BJ (cell line): Measurements from ENCODE around the gene DGKH. TPM values are rescaled to one million over a fixed set of nuclear protein-coding genes. Genes with fewer than 3 reads are reported as not detected.

Experiments used
- CTCF ChIA-PET: fragments of 350-600 bp; formaldehyde crosslinking; extraction: SDS; loops from one replicate; lab custom pipeline; 2021; ENCODE audit warnings: antibody characterized with exemption, inconsistent platforms; lab: Yijun Ruan, JAX
- POLR2A ChIA-PET: fragments of 300-600 bp; sonication (Branson Sonifier 250); formaldehyde crosslinking; extraction: SDS; loops from one replicate; lab custom pipeline; 2021; ENCODE audit warnings: antibody characterized with exemption; lab: Charles Lee
- DNase-seq: peaks from one replicate; pipeline ENCODE4 v3.0.0-alpha.2; 2011; ENCODE audit warnings: low read depth
- H3K27me3 ChIP-seq: 2 replicates; pipeline ENCODE4 v1.6.0; 2011; ENCODE audit warnings: low read length; ENCODE audit not compliant: control insufficient read depth, insufficient read depth
- H3K36me3 ChIP-seq: 2 replicates; pipeline ENCODE4 v1.5.1; 2011; ENCODE audit warnings: low read length; ENCODE audit not compliant: control insufficient read depth, insufficient read depth
- H3K4me3 ChIP-seq: 2 replicates; pipeline ENCODE4 v1.5.1; 2011; ENCODE audit warnings: low read depth, mild to moderate bottlenecking, control low read depth, low read length
- polyA plus RNA-seq: library from polyadenylated mRNA; depleted of rRNA; stranded (reverse); fragments of >200 nt; gene quantifications from 2 replicates; pipeline ENCODE4 v1.2.3, GENCODE V29; 2011
- TF ChIP-seq, protein P1 (sequence below): IDR thresholded peaks from 2 replicates; pipeline ENCODE4 v1.5.1; 2011; ENCODE audit warnings: low read depth, mild to moderate bottlenecking, control low read depth, inconsistent platforms, low read length, moderate library complexity; ENCODE audit not compliant: insufficient read depth

Gene DGKH
- polyA plus RNA-seq, 1 experiment = 4.2 TPM

- Histone ChIP-seq H3K36me3 (no peaks in the 10 kb centered on the region), H3K27me3 (no peaks in the 10 kb centered on the region), H3K4me3 (no peak overlapping the region)
- TF ChIP-seq, protein P1, sequence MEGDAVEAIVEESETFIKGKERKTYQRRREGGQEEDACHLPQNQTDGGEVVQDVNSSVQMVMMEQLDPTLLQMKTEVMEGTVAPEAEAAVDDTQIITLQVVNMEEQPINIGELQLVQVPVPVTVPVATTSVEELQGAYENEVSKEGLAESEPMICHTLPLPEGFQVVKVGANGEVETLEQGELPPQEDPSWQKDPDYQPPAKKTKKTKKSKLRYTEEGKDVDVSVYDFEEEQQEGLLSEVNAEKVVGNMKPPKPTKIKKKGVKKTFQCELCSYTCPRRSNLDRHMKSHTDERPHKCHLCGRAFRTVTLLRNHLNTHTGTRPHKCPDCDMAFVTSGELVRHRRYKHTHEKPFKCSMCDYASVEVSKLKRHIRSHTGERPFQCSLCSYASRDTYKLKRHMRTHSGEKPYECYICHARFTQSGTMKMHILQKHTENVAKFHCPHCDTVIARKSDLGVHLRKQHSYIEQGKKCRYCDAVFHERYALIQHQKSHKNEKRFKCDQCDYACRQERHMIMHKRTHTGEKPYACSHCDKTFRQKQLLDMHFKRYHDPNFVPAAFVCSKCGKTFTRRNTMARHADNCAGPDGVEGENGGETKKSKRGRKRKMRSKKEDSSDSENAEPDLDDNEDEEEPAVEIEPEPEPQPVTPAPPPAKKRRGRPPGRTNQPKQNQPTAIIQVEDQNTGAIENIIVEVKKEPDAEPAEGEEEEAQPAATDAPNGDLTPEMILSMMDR = no peak
- CTCF ChIA-PET = interaction anchor here (0.9 kb wide), 1 partner anchor 72 kb away, joined by 3 read pairs; no protein-coding TSS in a partner anchor
- POLR2A ChIA-PET = no interaction called here
- DNase-seq = no peak
Observed at GRCh38 chr13:42043676-42044075, 4.8 kb upstream of the DGKH start.

DNA sequence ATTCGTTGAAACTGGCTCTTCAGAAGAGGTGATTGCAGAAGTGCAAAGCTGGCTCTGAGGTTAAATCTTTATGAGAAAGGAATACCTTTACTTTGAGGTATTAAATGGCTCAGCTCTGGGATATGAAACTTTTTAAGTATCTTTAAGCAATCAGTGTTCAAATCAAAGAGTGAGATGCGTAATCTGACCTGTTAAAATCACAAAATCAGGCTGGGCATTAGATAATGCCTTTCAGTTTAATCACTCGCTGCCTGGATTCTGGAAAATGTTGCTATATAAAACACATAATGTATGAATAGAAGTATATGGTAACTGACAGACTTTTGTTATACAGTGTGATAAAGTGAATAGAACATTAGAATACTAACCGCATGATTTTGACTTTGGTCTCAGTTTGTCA, 2.0 kb upstream of the DGKH start:
- no peak for DNase-seq
- TF ChIP-seq, protein P1 = no peak
- no peak overlapping the region for H3K4me3 ChIP-seq
- H3K27me3 ChIP-seq = no peaks in the 10 kb centered on the region
- H3K36me3 ChIP-seq = no peaks in the 10 kb centered on the region
- ChIA-PET CTCF (interaction anchor here (1.3 kb wide), 1 partner anchor 63 kb away, joined by 3 read pairs; no protein-coding TSS in a partner anchor), POLR2A (no interaction called here)

DNA sequence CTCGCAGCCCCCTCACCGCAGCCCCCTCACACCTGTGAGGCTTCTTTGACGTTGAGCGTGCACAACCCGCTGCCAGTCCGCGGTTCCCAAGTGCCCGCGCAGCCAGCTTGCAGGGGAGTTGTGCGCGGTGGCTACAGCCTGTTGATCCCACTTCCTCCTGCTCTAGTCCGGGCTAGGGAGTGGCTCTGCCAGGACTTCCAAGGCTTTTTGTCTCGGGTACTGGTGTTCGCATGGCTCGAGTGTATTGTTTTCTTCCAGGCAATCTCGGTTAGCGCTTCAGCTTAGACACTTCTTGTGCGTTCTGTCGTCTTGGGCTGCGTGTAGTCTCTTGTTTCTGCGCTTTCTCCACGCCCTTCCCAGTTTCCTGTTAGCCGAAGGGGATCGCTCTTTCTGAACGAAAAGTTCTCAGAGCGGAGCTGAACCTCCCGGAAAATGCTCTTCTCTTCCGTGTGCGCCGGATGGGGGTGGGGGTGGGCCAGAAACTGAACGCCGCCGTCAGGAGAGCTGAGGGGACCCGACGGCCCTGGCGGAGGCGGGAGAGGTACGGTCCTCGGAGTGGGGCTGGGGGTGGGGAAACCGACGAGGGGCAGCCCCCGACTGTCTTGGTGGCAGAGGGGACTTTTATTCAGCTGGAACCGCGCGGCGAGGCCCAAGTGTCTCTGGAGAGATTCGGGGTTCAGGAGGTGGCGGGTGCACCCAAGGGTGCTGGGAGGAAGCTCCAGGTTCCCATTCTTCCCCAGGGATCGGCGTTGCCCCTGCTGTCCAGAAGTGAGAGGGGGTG, 697 bp upstream of the DGKH start:
- Histone ChIP-seq H3K4me3 (peak overlapping the region; percentile 72), H3K36me3 (no peaks in the 10 kb centered on the region), H3K27me3 (no peaks in the 10 kb centered on the region)
- TF ChIP-seq, protein P1 = no peak
- ChIA-PET POLR2A (interaction anchor here (0.5 to 1.1 kb wide), 5 partner anchors 17 to 368 kb away, joined by 3 to 6 read pairs (median 4); no protein-coding TSS in a partner anchor), CTCF (interaction anchor here (0.6 to 1.7 kb wide), 10 partner anchors 16 to 395 kb away, joined by 3 to 7 read pairs (median 3); no protein-coding TSS in a partner anchor)
- DNase-seq = no peak

DNA sequence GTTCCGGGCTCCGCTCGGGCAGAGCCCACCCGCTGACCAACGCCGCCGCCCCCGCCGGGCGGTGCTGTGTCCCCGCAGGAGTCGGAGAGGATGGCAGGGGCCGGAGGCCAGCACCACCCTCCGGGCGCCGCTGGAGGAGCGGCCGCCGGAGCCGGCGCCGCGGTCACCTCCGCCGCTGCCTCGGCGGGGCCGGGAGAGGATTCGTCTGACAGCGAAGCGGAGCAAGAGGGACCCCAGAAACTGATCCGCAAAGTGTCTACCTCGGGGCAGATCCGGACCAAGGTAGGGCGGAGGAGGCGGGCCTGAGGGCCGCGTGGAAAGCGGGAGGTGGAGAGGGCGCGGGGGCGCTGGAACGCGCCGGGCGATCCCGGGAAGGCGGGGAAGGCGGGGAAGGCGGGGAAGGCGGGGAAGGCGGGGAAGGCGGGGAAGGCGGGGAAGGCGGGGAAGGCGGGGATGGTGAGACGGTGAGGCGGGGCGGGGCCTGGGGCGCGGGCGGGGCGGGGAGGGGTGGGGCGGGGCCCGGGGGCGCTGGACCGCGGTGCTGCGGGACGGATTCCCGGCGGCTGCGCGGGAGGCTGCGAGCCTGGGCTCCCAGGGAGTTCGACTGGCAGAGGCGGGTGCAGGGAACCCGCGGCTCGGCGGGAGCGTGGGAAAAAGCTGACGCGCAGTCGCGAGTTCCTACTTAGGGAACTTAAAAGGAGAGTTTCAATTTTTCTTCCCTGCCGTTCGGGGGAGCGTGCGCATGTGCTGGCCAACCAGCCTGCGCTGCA, 421 bp downstream of the DGKH start:
- H3K4me3 ChIP-seq = peak overlapping the region; percentile 72
- no peaks in the 10 kb centered on the region for H3K27me3 ChIP-seq
- H3K36me3 ChIP-seq = no peaks in the 10 kb centered on the region
- no peak for DNase-seq
- ChIA-PET CTCF (interaction anchor here (0.9 to 1.4 kb wide), 2 partner anchors 107 to 381 kb away, joined by 3 to 4 read pairs; no protein-coding TSS in a partner anchor), POLR2A (interaction anchor here (1.1 kb wide), 1 partner anchor 369 kb away, joined by 4 read pairs; no protein-coding TSS in a partner anchor)
- TF ChIP-seq, protein P1 = no peak

DNA sequence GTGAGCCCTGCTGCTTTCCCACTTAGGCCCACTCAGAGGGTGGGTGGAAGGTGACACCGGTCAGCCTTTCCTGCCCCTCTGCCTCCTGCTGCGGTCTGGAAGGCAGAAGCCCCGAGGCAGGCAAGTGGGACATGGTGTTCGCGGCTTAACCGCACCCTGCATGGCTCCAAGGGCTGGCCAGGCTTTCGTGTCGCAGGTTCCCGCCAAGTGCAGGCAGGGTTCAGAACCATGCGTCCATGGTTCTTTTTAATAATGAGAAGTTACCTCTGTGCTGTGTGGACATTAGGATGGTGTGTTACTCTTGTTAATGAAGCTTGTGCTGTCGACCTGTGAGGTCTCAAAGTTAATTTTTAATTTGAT, 986 bp downstream of the DGKH start:
- Histone ChIP-seq H3K4me3 (peak overlapping the region; percentile 72), H3K27me3 (no peaks in the 10 kb centered on the region), H3K36me3 (no peaks in the 10 kb centered on the region)
- CTCF ChIA-PET = interaction anchor here (1.4 kb wide), 1 partner anchor 107 kb away, joined by 3 read pairs; no protein-coding TSS in a partner anchor
- POLR2A ChIA-PET = no interaction called here
- TF ChIP-seq, protein P1 = no peak
- DNase-seq = no peak
